Mammary epithelial cell (primary cell): ENCODE results near the gene SUN1.

Experiments
- EZH2 ChIP-seq: IDR thresholded peaks from 2 replicates; pipeline ENCODE4 v1.6.1; 2012; ENCODE audit warnings: low read length, inconsistent platforms, borderline replicate concordance
- TF ChIP-seq, protein P1 (sequence below), 2 donors: IDR thresholded peaks in 1 of 2; conservative IDR thresholded peaks in 1 of 2; 2 replicates each; pipeline ENCODE4 v1.5.1; 2011 to 2012; ENCODE audit warnings: inconsistent platforms in 2 of 2, low read length in 2 of 2, mild to moderate bottlenecking in 2 of 2, control low read depth in 1 of 2, low read depth in 1 of 2; ENCODE audit not compliant: insufficient read depth in 1 of 2; ENCODE audit errors: extremely low read depth in 1 of 2

DNA sequence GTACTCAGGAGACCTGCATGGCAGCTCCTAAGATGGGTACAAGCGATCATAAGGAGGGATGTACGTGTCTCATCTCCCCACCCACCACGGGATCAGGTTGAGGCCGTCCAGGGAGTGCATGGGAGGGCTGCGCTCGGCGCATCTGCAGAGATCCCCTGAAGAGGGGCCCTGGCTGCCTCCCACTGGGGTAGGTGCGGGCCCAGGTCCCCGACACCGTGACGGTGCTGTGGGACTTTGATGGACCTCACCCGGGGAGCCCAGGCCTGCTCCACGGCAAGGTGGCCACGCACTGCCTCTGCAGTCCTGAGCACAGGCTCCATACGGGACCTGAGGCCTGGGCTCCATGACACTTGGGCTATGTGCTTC is 56.7 kb downstream of the SUN1 start:
- TF ChIP-seq, protein P1, sequence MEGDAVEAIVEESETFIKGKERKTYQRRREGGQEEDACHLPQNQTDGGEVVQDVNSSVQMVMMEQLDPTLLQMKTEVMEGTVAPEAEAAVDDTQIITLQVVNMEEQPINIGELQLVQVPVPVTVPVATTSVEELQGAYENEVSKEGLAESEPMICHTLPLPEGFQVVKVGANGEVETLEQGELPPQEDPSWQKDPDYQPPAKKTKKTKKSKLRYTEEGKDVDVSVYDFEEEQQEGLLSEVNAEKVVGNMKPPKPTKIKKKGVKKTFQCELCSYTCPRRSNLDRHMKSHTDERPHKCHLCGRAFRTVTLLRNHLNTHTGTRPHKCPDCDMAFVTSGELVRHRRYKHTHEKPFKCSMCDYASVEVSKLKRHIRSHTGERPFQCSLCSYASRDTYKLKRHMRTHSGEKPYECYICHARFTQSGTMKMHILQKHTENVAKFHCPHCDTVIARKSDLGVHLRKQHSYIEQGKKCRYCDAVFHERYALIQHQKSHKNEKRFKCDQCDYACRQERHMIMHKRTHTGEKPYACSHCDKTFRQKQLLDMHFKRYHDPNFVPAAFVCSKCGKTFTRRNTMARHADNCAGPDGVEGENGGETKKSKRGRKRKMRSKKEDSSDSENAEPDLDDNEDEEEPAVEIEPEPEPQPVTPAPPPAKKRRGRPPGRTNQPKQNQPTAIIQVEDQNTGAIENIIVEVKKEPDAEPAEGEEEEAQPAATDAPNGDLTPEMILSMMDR (conservative IDR thresholded peaks at IDR 0.05 in 1 of 2, IDR thresholded peaks at IDR 0.05 in 1 of 2; ENCODE audit: extremely low read depth in 1 of 2, insufficient read depth in 1 of 2, low read depth in 1 of 2, low read length in 2 of 2) = no peak
- no peak for TF ChIP-seq EZH2
